ENCODE results near the gene KCNB1.

The KCNB1 gene

DNA sequence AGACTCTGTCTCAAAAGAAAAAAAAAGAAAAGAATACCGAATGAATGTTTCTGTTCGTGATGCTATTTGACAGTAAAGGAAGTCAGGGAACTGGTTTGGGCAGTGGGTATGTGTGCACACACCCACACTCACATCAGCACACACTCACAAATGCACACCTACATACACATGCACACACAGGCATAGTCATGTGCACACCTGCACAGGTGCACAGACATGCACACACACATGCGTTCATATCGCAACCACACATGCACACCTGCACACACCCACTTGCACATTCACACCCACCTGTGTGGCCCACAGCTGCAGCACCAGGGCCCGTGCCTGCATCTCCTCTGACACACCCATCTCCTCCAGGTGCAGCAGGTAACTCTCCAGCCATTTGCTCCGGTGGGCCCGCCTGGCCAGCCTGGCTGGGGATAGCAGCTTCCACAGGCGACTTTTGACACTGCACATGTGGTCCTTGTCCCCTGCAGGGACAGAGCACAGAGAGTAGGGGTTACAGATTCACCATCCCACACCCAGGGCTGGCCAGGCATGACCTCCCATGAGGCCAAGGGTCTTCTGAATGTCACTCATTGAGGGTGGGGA, 41.4 kb upstream of the KCNB1 start:
- Histone ChIP-seq H3K27me3 (ENCODE audit: control insufficient read depth in 3 of 3, insufficient read depth in 3 of 3, low read depth in 1 of 3, low read length in 3 of 3) (no peaks in the 10 kb centered on the region), H3K9ac (ENCODE audit: low read depth, low read length, poor library complexity) (no peak overlapping the region), H3K14ac (ENCODE audit: low read length) (peak overlapping the region; percentile 84), H4K91ac (ENCODE audit: low read depth, low read length, poor library complexity) (no peak overlapping the region), H3K4me1 (ENCODE audit: control insufficient read depth in 2 of 2, insufficient read depth in 1 of 2, low read depth in 1 of 2, low read length in 2 of 2) (no peaks in the 10 kb centered on the region), H2BK5ac (ENCODE audit: low read length) (peak overlapping the region; percentile 85), H3K36me3 (replicated peaks in 1 of 2; ENCODE audit: control insufficient read depth in 2 of 2, insufficient read depth in 2 of 2, low read length in 2 of 2) (peaks cover 0 to 19% of the 10 kb centered on the region in 2 donors), H4K8ac (ENCODE audit: low read depth, low read length) (no peak overlapping the region), H3K4me2 (ENCODE audit: insufficient read depth, low read length, poor library complexity, severe bottlenecking) (no peak overlapping the region), H3K4ac (ENCODE audit: low read length) (peak overlapping the region; percentile 29), H3K27ac (replicated peaks; ENCODE audit: low read length) (no peak overlapping the region), H2BK12ac (ENCODE audit: low read length) (no peak overlapping the region), H3K9me3 (replicated peaks in 1 of 2; ENCODE audit: control insufficient read depth in 2 of 2, insufficient read depth in 1 of 2, low read depth in 1 of 2, low read length in 2 of 2) (peaks cover 0 to 7% of the 10 kb centered on the region in 2 donors), H3K23ac (ENCODE audit: low read depth, low read length, poor library complexity) (no peak overlapping the region), H2BK120ac (ENCODE audit: low read depth, low read length) (peak overlapping the region; percentile 89), H2AFZ (ENCODE audit: low read length) (no peak overlapping the region), H3K4me3 (ENCODE audit: low read length in 2 of 2) (peak overlapping the region in 1 of 2 donors; percentile 55), H3K79me1 (ENCODE audit: low read depth, low read length) (no peaks in the 10 kb centered on the region), H2AK5ac (ENCODE audit: low read depth, low read length) (no peak overlapping the region), H2BK15ac (ENCODE audit: low read length) (no peak overlapping the region), H3K18ac (ENCODE audit: low read length) (peak overlapping the region; percentile 27)
- no CpG with 5 or more reads among the region's 8 CpGs for WGBS, 2 donors (ENCODE audit: extremely low coverage in 2 of 2, insufficient read length in 2 of 2, insufficient replicate concordance in 1 of 2)
- no peak for DNase-seq (ENCODE audit: low spot score)

DNA sequence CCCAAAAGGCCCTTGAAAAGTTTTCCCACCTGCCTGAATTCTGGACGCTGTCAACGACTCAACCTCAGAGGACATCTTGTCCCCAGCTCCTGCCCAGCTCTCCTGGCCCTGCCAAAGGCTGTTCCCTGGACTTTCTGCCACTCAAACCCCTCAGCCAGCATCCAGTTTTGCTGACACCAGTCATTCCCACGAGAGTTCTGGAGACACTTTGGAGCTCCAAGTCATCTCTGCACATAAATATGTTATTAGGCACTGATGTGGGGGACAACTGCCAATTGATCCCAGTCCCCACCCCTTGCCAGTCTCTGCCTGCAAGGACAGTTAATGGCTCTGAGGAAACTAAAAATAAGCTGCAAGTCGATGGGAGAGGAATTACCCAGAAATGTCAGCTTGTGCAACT, 38.9 kb upstream of the KCNB1 start:
- H2AK5ac ChIP-seq (ENCODE audit: low read depth, low read length): no peak overlapping the region
- no peak overlapping the region for H3K4me3 ChIP-seq (ENCODE audit: low read length in 2 of 2)
- no peak overlapping the region for H2AFZ ChIP-seq (ENCODE audit: low read length)
- H3K4me2 ChIP-seq (ENCODE audit: insufficient read depth, low read length, poor library complexity, severe bottlenecking): no peak overlapping the region
- no peak overlapping the region for H2BK15ac ChIP-seq (ENCODE audit: low read length)
- H3K9me3 ChIP-seq (replicated peaks in 1 of 2; ENCODE audit: control insufficient read depth in 2 of 2, insufficient read depth in 1 of 2, low read depth in 1 of 2, low read length in 2 of 2): peaks cover 0 to 7% of the 10 kb centered on the region in 2 donors
- H3K18ac ChIP-seq (ENCODE audit: low read length): no peak overlapping the region
- no peak overlapping the region for H4K91ac ChIP-seq (ENCODE audit: low read depth, low read length, poor library complexity)
- no peak overlapping the region for H4K8ac ChIP-seq (ENCODE audit: low read depth, low read length)
- no peaks in the 10 kb centered on the region for H3K79me1 ChIP-seq (ENCODE audit: low read depth, low read length)
- H2BK120ac ChIP-seq (ENCODE audit: low read depth, low read length): no peak overlapping the region
- H3K23ac ChIP-seq (ENCODE audit: low read depth, low read length, poor library complexity): peak overlapping the region; percentile 2
- H2BK5ac ChIP-seq (ENCODE audit: low read length): no peak overlapping the region
- no peak overlapping the region for H3K27ac ChIP-seq (replicated peaks; ENCODE audit: low read length)
- no peak overlapping the region for H3K9ac ChIP-seq (ENCODE audit: low read depth, low read length, poor library complexity)
- WGBS, 2 donors (ENCODE audit: extremely low coverage in 2 of 2, insufficient read length in 2 of 2, insufficient replicate concordance in 1 of 2): no CpG with 5 or more reads among the region's 4 CpGs
- no peak overlapping the region for H2BK12ac ChIP-seq (ENCODE audit: low read length)
- peaks cover 0 to 26% of the 10 kb centered on the region in 2 donors for H3K36me3 ChIP-seq (replicated peaks in 1 of 2; ENCODE audit: control insufficient read depth in 2 of 2, insufficient read depth in 2 of 2, low read length in 2 of 2)
- H3K4ac ChIP-seq (ENCODE audit: low read length): no peak overlapping the region
- no peak for DNase-seq (ENCODE audit: low spot score)
- no peaks in the 10 kb centered on the region for H3K4me1 ChIP-seq (ENCODE audit: control insufficient read depth in 2 of 2, insufficient read depth in 1 of 2, low read depth in 1 of 2, low read length in 2 of 2)
- H3K14ac ChIP-seq (ENCODE audit: low read length): no peak overlapping the region
- H3K27me3 ChIP-seq (ENCODE audit: control insufficient read depth in 3 of 3, insufficient read depth in 3 of 3, low read depth in 1 of 3, low read length in 3 of 3): no peaks in the 10 kb centered on the region

DNA sequence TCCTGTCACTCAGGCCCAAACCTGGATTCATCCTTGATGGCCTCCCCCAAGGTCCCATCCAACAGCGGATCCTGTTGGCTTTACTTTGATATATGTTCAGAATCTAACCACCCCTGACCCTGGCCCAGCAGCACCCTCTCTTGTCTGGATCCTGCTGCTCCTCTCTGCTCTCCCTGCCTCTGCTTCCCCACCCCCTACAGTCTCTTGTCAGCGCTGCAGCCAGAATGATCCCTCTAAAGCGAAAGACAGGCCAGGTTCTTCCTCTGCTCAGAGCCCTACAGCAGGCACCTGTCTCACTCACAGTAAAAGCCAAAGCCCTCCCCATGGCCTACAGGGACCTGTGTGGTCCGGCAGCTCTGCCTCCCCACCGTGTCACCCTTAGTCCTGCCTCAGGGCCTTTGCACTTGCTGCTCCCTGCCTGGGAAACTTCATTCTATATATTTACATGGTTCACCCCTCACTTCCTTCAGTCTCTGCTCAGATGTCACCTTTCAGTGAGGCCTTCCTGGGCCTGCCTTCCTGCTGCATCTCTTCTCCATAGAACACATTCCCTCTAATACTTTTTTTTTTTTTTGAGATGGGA, 37.4 kb upstream of the KCNB1 start:
- Histone ChIP-seq H2AK5ac (ENCODE audit: low read depth, low read length) (no peak overlapping the region), H4K8ac (ENCODE audit: low read depth, low read length) (no peak overlapping the region), H2BK15ac (ENCODE audit: low read length) (no peak overlapping the region), H3K4ac (ENCODE audit: low read length) (no peak overlapping the region), H3K18ac (ENCODE audit: low read length) (no peak overlapping the region), H3K27me3 (ENCODE audit: control insufficient read depth in 3 of 3, insufficient read depth in 3 of 3, low read depth in 1 of 3, low read length in 3 of 3) (no peaks in the 10 kb centered on the region), H3K79me1 (ENCODE audit: low read depth, low read length) (no peaks in the 10 kb centered on the region), H3K23ac (ENCODE audit: low read depth, low read length, poor library complexity) (no peak overlapping the region), H3K4me2 (ENCODE audit: insufficient read depth, low read length, poor library complexity, severe bottlenecking) (no peak overlapping the region), H3K9me3 (replicated peaks in 1 of 2; ENCODE audit: control insufficient read depth in 2 of 2, insufficient read depth in 1 of 2, low read depth in 1 of 2, low read length in 2 of 2) (peaks cover 0 to 5% of the 10 kb centered on the region in 2 donors), H4K91ac (ENCODE audit: low read depth, low read length, poor library complexity) (no peak overlapping the region), H2AFZ (ENCODE audit: low read length) (no peak overlapping the region), H3K4me1 (ENCODE audit: control insufficient read depth in 2 of 2, insufficient read depth in 1 of 2, low read depth in 1 of 2, low read length in 2 of 2) (no peaks in the 10 kb centered on the region), H3K27ac (replicated peaks; ENCODE audit: low read length) (no peak overlapping the region), H2BK5ac (ENCODE audit: low read length) (no peak overlapping the region), H2BK12ac (ENCODE audit: low read length) (no peak overlapping the region), H2BK120ac (ENCODE audit: low read depth, low read length) (no peak overlapping the region), H3K14ac (ENCODE audit: low read length) (no peak overlapping the region), H3K36me3 (replicated peaks in 1 of 2; ENCODE audit: control insufficient read depth in 2 of 2, insufficient read depth in 2 of 2, low read length in 2 of 2) (peaks cover 0 to 26% of the 10 kb centered on the region in 2 donors), H3K4me3 (ENCODE audit: low read length in 2 of 2) (no peak overlapping the region), H3K9ac (ENCODE audit: low read depth, low read length, poor library complexity) (no peak overlapping the region)
- WGBS, 2 donors (ENCODE audit: extremely low coverage in 2 of 2, insufficient read length in 2 of 2, insufficient replicate concordance in 1 of 2): no CpG with 5 or more reads among the region's 5 CpGs
- DNase-seq (ENCODE audit: low spot score): no peak

DNA sequence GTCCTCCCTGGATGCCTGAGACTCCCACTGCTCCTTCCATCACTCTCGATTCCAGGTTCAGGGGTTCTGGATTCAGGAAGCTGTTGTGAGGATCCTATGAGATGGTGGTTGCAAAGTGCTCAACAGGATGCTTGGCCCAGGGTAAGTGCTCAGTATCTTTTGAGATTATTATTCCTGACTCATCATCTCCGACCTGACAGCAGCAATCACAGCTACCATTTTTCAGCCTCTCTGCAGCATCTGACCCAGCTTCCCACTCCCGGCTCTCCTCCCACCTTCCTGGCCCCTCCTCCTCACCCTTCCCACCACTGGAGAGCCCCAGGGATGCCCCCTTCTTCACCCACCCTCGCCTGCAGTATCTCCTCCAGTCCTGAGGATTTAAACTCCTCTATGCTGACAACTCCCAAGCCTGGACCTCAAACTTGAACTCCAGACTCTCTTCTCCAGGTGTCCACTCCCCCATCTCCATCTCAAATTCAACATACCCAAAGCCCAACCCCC, 36.8 kb upstream of the KCNB1 start:
- H3K79me1 ChIP-seq (ENCODE audit: low read depth, low read length): peaks cover 2% of the 10 kb centered on the region

More for the DNA sequence above, 36.8 kb upstream of the KCNB1 start:
- Histone ChIP-seq H2BK5ac (ENCODE audit: low read length) (peak overlapping the region; percentile 32), H3K14ac (ENCODE audit: low read length) (no peak overlapping the region), H3K27me3 (ENCODE audit: control insufficient read depth in 3 of 3, insufficient read depth in 3 of 3, low read depth in 1 of 3, low read length in 3 of 3) (no peaks in the 10 kb centered on the region), H3K4me2 (ENCODE audit: insufficient read depth, low read length, poor library complexity, severe bottlenecking) (no peak overlapping the region), H2AFZ (ENCODE audit: low read length) (no peak overlapping the region), H3K4me3 (ENCODE audit: low read length in 2 of 2) (no peak overlapping the region), H4K91ac (ENCODE audit: low read depth, low read length, poor library complexity) (no peak overlapping the region), H3K9ac (ENCODE audit: low read depth, low read length, poor library complexity) (no peak overlapping the region), H3K9me3 (replicated peaks in 1 of 2; ENCODE audit: control insufficient read depth in 2 of 2, insufficient read depth in 1 of 2, low read depth in 1 of 2, low read length in 2 of 2) (peaks cover 0 to 3% of the 10 kb centered on the region in 2 donors), H3K4ac (ENCODE audit: low read length) (no peak overlapping the region), H2BK15ac (ENCODE audit: low read length) (no peak overlapping the region), H3K4me1 (ENCODE audit: control insufficient read depth in 2 of 2, insufficient read depth in 1 of 2, low read depth in 1 of 2, low read length in 2 of 2) (no peaks in the 10 kb centered on the region), H3K36me3 (replicated peaks in 1 of 2; ENCODE audit: control insufficient read depth in 2 of 2, insufficient read depth in 2 of 2, low read length in 2 of 2) (peaks cover 0 to 32% of the 10 kb centered on the region in 2 donors), H2BK12ac (ENCODE audit: low read length) (no peak overlapping the region), H2AK5ac (ENCODE audit: low read depth, low read length) (no peak overlapping the region), H2BK120ac (ENCODE audit: low read depth, low read length) (no peak overlapping the region), H3K23ac (ENCODE audit: low read depth, low read length, poor library complexity) (no peak overlapping the region), H3K27ac (replicated peaks; ENCODE audit: low read length) (no peak overlapping the region), H3K18ac (ENCODE audit: low read length) (no peak overlapping the region), H4K8ac (ENCODE audit: low read depth, low read length) (no peak overlapping the region)
- DNase-seq (ENCODE audit: low spot score): no peak
- no CpG with 5 or more reads among the region's 4 CpGs for WGBS, 2 donors (ENCODE audit: extremely low coverage in 2 of 2, insufficient read length in 2 of 2, insufficient replicate concordance in 1 of 2)
